Transverse colon (tissue), 4 donors: Measurements from ENCODE around the gene CD48. TPM values are rescaled to one million over a fixed set of nuclear protein-coding genes. Genes with fewer than 3 reads are reported as not detected.

Source experiments
- DNase-seq: peaks from one replicate; pipeline ENCODE4 v3.0.0-alpha.2; 2019
- H3K27ac ChIP-seq, 4 donors: fragments of 200-600 bp; sonication (generic); 2 replicates each; pipeline ENCODE4 v1.5.1; 2016 to 2018; ENCODE audit warnings: inconsistent platforms in 4 of 4
- H3K27me3 ChIP-seq: fragments of 200-600 bp; sonication (generic); 2 replicates; pipeline ENCODE4 v1.5.1; 2017; ENCODE audit warnings: inconsistent platforms
- H3K36me3 ChIP-seq, 4 donors: fragments of 200-600 bp; sonication (generic); 2 replicates each; pipeline ENCODE4 v1.5.1; 2017 to 2019; ENCODE audit warnings: inconsistent platforms in 4 of 4
- H3K4me1 ChIP-seq, 4 donors: fragments of 200-600 bp; sonication (generic); 2 replicates each; pipeline ENCODE4 v1.5.1; 2017 to 2020; ENCODE audit warnings: inconsistent platforms in 4 of 4
- H3K4me3 ChIP-seq, 4 donors: fragments of 200-600 bp; sonication (generic); 1 replicate in 1 of 4; 2 replicates in 3 of 4; pipeline versions ENCODE4 v1.5.1 to v1.6.1; 2017 to 2019; ENCODE audit warnings: inconsistent platforms in 4 of 4
- H3K9me3 ChIP-seq, 2 donors: fragments of 200-600 bp; sonication (generic); 2 replicates each; pipeline ENCODE4 v1.5.1; 2017 to 2019; ENCODE audit warnings: inconsistent platforms in 2 of 2
- CTCF ChIP-seq, 5 experiments: fragments of 200-600 bp in 3 of 5; fragments of 450-650 bp in 2 of 5; sonication (generic) in 3 of 5; IDR thresholded peaks; 1 replicate in 2 of 5; 2 replicates in 3 of 5; pipeline ENCODE4 v1.5.1; 2016 to 2017; ENCODE audit warnings: antibody characterized with exemption in 5 of 5, inconsistent platforms in 3 of 5, mild to moderate bottlenecking in 2 of 5, moderate library complexity in 1 of 5
- EP300 ChIP-seq: sonication (generic); formaldehyde crosslinking; IDR thresholded peaks from one replicate; pipeline ENCODE4 v1.6.1; 2017; ENCODE audit warnings: antibody characterized with exemption, low read depth
- POLR2A ChIP-seq: fragments of 450-650 bp; IDR thresholded peaks from one replicate; pipeline ENCODE4 v1.6.1; 2016; ENCODE audit warnings: antibody characterized with exemption, mild to moderate bottlenecking, moderate library complexity
- POLR2AphosphoS5 ChIP-seq, 3 donors: sonication (generic); formaldehyde crosslinking; IDR thresholded peaks; one replicate each; pipeline ENCODE4 v1.6.1; 2016; ENCODE audit warnings: antibody characterized with exemption in 3 of 3
- WGBS, 2 donors: methylation state at CpG; one replicate each; pipeline ENCODE4 v1.1.5; 2018; ENCODE audit warnings: low coverage in 1 of 2; 5-methylcytosine and 5-hydroxymethylcytosine counted together
- in situ Hi-C, 4 donors: fragments of 200-750 bp; cut with MboI; loops; one replicate each; pipeline versions ENCODE4 v1.15.0 to v1.15.1; 2017; ENCODE audit warnings: low sequenced_read_pairs in 3 of 4, low pct_ligation_motif_present in 1 of 4, low pct_unique_long_range_greater_than_20kb in 1 of 4
- intact Hi-C: fragments of 100-400 bp; cut with DNase I; formaldehyde crosslinking; loops from one replicate; pipeline ENCODE4 v1.15.1; 2023; ENCODE audit warnings: low total_unique reads
- total RNA-seq, 4 donors: library from RNA; depleted of rRNA; stranded (reverse); fragments of >200 nt; gene quantifications; one replicate each; pipeline ENCODE4 v1.1.0, GENCODE V29; 2016

CD48 gene
- total RNA-seq, 4 donors from 2014 or later = 7.5 to 31.3 (median 17.6) TPM; not detected in 1

GRCh38 chr1:160727316-160727640 lies 15.7 kb upstream of the CD48 start:
- no peak for DNase-seq
- in situ Hi-C loops (loop anchor here in 3 of 4 donors (5.0 to 25.0 kb wide), 3 partner anchors 48 to 235 kb away; partner anchors contain the start of gene ITLN2 (in 2 of the 3)), intact Hi-C loops (no loop called here)
- no peaks in the 10 kb centered on the region for H3K36me3 ChIP-seq
- H3K4me3 ChIP-seq = no peak overlapping the region
- TF ChIP-seq EP300 = no peak
- no peak for TF ChIP-seq POLR2A
- no peak for TF ChIP-seq CTCF (IDR thresholded peaks at IDR 0.05)
- TF ChIP-seq POLR2AphosphoS5 (IDR thresholded peaks at IDR 0.05) = no peak
- no peaks in the 10 kb centered on the region for H3K9me3 ChIP-seq
- no peaks in the 10 kb centered on the region for H3K27me3 ChIP-seq
- peaks cover 2 to 16% (median 6%) of the 10 kb centered on the region in 4 donors for H3K4me1 ChIP-seq
- peak overlapping the region; percentile 64 to 75 (median 70) for H3K27ac ChIP-seq

GRCh38 chr1:160726498-160727315 lies 15.1 kb upstream of the CD48 start:
- Histone ChIP-seq H3K27ac (peak overlapping the region; percentile 64 to 75 (median 70)), H3K4me1 (peaks cover 2 to 16% (median 6%) of the 10 kb centered on the region in 4 donors), H3K9me3 (no peaks in the 10 kb centered on the region), H3K36me3 (no peaks in the 10 kb centered on the region), H3K27me3 (no peaks in the 10 kb centered on the region), H3K4me3 (no peak overlapping the region)
- peak; percentile 67 for DNase-seq
- in situ Hi-C loops (loop anchor here in 3 of 4 donors (5.0 to 25.0 kb wide), 3 partner anchors 48 to 236 kb away; partner anchors contain the start of gene ITLN2 (in 2 of the 3)), intact Hi-C loops (no loop called here)
- WGBS, 2 donors = 3 to 6% methylated on average over 8 of the region's 8 CpGs
- TF ChIP-seq EP300 (no peak), CTCF (IDR thresholded peaks at IDR 0.05) (peak; percentile 68 to 93 (median 82)), POLR2A (no peak), POLR2AphosphoS5 (IDR thresholded peaks at IDR 0.05) (peak in 1 of 3 donors; percentile 9)

- Histone ChIP-seq H3K27ac (peak overlapping the region; percentile 64 to 75 (median 70)), H3K4me1 (peaks cover 2 to 16% (median 6%) of the 10 kb centered on the region in 4 donors), H3K36me3 (no peaks in the 10 kb centered on the region), H3K9me3 (no peaks in the 10 kb centered on the region), H3K27me3 (no peaks in the 10 kb centered on the region), H3K4me3 (no peak overlapping the region)
- in situ Hi-C loops (loop anchor here in 3 of 4 donors (5.0 to 25.0 kb wide), 3 partner anchors 49 to 236 kb away; partner anchors contain the start of gene ITLN2 (in 2 of the 3)), intact Hi-C loops (no loop called here)
- TF ChIP-seq CTCF (IDR thresholded peaks at IDR 0.05) (no peak), POLR2A (no peak), EP300 (no peak), POLR2AphosphoS5 (IDR thresholded peaks at IDR 0.05) (no peak)
- no peak for DNase-seq
- WGBS, 2 donors = 40 to 60% methylated on average over 1 to 3 of the region's 3 CpGs
Measured at GRCh38 chr1:160726114-160726497, 14.5 kb upstream of the CD48 start.

- 73 to 80% methylated on average over 11 of the region's 11 CpGs for WGBS, 2 donors
- H3K4me3 ChIP-seq = no peak overlapping the region
- in situ Hi-C loops = loop anchor here in 3 of 4 donors (5.0 to 25.0 kb wide), 3 partner anchors 50 to 238 kb away; partner anchors contain the start of gene ITLN2 (in 2 of the 3)
- intact Hi-C loops = no loop called here
- peaks cover 2 to 16% (median 6%) of the 10 kb centered on the region in 4 donors for H3K4me1 ChIP-seq
- TF ChIP-seq CTCF (IDR thresholded peaks at IDR 0.05) (no peak), POLR2A (no peak), POLR2AphosphoS5 (IDR thresholded peaks at IDR 0.05) (no peak), EP300 (no peak)
- DNase-seq = no peak
- no peaks in the 10 kb centered on the region for H3K36me3 ChIP-seq
- H3K9me3 ChIP-seq = no peaks in the 10 kb centered on the region
- H3K27me3 ChIP-seq = no peaks in the 10 kb centered on the region
- no peak overlapping the region for H3K27ac ChIP-seq
Measured at GRCh38 chr1:160724465-160725242, 13.0 kb upstream of the CD48 start.
